Measurements from ENCODE around the gene STK4.

DNA sequence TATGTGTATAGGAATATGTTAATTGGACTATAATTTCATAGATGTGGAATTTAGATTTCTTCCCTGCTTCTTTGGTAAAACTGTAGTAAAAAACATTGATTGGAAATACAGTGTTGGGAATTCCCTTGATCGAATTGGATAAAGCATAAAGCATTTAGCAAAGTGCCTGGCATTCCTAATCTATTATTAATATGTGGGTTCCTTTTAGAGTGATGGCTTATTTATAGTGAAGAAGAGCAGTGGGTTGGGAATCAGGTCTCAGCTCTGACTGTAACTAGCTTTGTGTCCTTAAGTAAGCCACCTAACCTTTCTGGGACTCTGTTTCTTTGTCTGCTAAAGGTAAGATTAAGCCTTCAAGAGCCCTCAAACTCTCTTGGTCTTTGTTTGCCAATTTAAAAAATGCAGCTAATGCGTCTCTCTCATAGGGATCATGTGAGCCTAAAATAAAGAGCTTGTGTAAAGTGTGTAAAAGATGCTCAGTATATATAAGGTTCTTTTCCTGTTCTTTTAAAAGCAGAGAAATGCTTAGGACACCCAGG is 81.3 kb downstream of the STK4 start:
- TF ChIP-seq TAF1 (IDR thresholded peaks at IDR 0.05; ENCODE audit: borderline replicate concordance, insufficient read depth, low read length) (no peak), SIN3A (IDR thresholded peaks at IDR 0.05; ENCODE audit: borderline replicate concordance, insufficient read depth, low read length) (no peak)
